Spinal cord (tissue), 10 donors: Measurements from ENCODE around the gene OR52H1. TPM values are rescaled to one million over a fixed set of nuclear protein-coding genes. Genes with fewer than 3 reads are reported as not detected.

ENCODE experiments used
- DNase-seq, 6 donors: peaks; one replicate each; pipeline versions ENCODE4 v3.0.0 to v3.0.0-alpha.2; 2013 to 2015; ENCODE audit warnings: low spot score in 6 of 6, low read depth in 4 of 6
- H3K27ac ChIP-seq: one replicate; pipeline ENCODE4 v1.5.1; 2013; ENCODE audit warnings: low read depth, low read length, control low read depth
- H3K27me3 ChIP-seq: one replicate; pipeline ENCODE4 v1.6.1; 2013; ENCODE audit warnings: low read length; ENCODE audit not compliant: control insufficient read depth, insufficient read depth
- H3K36me3 ChIP-seq: one replicate; pipeline ENCODE4 v1.6.1; 2013; ENCODE audit warnings: low read length; ENCODE audit not compliant: control insufficient read depth, insufficient read depth
- H3K4me1 ChIP-seq: one replicate; pipeline ENCODE4 v1.6.1; 2013; ENCODE audit warnings: low read length; ENCODE audit not compliant: control insufficient read depth, insufficient read depth
- H3K4me3 ChIP-seq: one replicate; pipeline ENCODE4 v1.5.1; 2013; ENCODE audit warnings: low read depth, low read length, control low read depth
- H3K9me3 ChIP-seq: one replicate; pipeline ENCODE4 v1.6.1; 2013; ENCODE audit warnings: low read length; ENCODE audit not compliant: control insufficient read depth, insufficient read depth
- WGBS: methylation state at CpG from one replicate; pipeline ENCODE4 v1.1.5; 2013; ENCODE audit warnings: missing lambda C conversion rate; ENCODE audit not compliant: insufficient coverage; 5-methylcytosine and 5-hydroxymethylcytosine counted together
- polyA plus RNA-seq, 2 donors: library from polyadenylated mRNA; unstranded; fragments of 120-200 nt; gene quantifications; one replicate each; pipeline ENCODE4 v1.2.1, GENCODE V29; 2013; ENCODE audit not compliant: insufficient read length in 2 of 2
- total RNA-seq, 2 donors: library from RNA; depleted of rRNA in 1 of 2; stranded (reverse); fragments of 120-200 nt in 1 of 2; fragments of >200 nt in 1 of 2; gene quantifications; one replicate each; pipeline versions ENCODE4 v1.2.3 to v1.2.4, GENCODE V29; 2013 to 2014
- donor health status: healthy.

Gene OR52H1
- total and polyA plus RNA-seq, 4 donors, result 0.40 to 0.55 TPM; not detected in 2

DNA sequence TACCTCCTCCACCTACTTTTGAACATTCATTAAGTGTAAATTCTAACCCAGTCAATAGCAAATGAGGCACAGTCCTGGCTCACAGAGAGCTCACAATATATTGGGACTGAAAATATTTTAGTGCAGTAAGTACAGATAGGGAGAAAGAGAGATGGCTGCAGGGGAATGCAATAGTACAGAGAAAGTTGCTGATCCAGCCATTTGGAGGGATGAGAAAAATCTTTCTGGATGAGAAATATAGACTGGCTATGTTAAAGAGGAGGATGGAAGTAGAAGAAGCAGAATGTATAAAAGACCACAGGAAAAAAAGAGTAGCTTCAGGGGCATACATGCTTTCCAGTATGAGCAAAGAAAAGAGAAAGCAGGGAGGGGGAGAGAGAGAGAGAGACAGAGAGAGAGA is 28.8 kb upstream of the OR52H1 start:
- Histone ChIP-seq H3K9me3 (no peaks in the 10 kb centered on the region), H3K27ac (no peak overlapping the region), H3K36me3 (no peaks in the 10 kb centered on the region), H3K27me3 (no peaks in the 10 kb centered on the region), H3K4me3 (no peak overlapping the region), H3K4me1 (no peaks in the 10 kb centered on the region)
- DNase-seq, result no peak

- Histone ChIP-seq H3K4me3 (no peak overlapping the region), H3K9me3 (no peaks in the 10 kb centered on the region), H3K4me1 (no peaks in the 10 kb centered on the region), H3K27me3 (no peaks in the 10 kb centered on the region), H3K27ac (no peak overlapping the region), H3K36me3 (no peaks in the 10 kb centered on the region)
- WGBS, result 90% methylated on average over 3 of the region's 4 CpGs
- DNase-seq, result no peak
These were observed 26.8 kb upstream of the OR52H1 start for GRCh38 chr11:5575152-5575551.

GRCh38 chr11:5574654-5575053 is 26.3 kb upstream of the OR52H1 start:
- Histone ChIP-seq H3K9me3 (no peaks in the 10 kb centered on the region), H3K4me1 (no peaks in the 10 kb centered on the region), H3K27ac (no peak overlapping the region), H3K36me3 (no peaks in the 10 kb centered on the region), H3K27me3 (no peaks in the 10 kb centered on the region), H3K4me3 (no peak overlapping the region)
- 100% methylated on average over 1 of the region's 2 CpGs for WGBS
- no peak for DNase-seq

- Histone ChIP-seq H3K36me3 (no peaks in the 10 kb centered on the region), H3K27ac (no peak overlapping the region), H3K9me3 (no peaks in the 10 kb centered on the region), H3K27me3 (no peaks in the 10 kb centered on the region), H3K4me3 (no peak overlapping the region), H3K4me1 (no peaks in the 10 kb centered on the region)
- no CpG with 5 or more reads among the region's 1 CpG for WGBS
- no peak for DNase-seq
These were observed 16.1 kb upstream of the OR52H1 start for GRCh38 chr11:5564259-5565019.

DNA sequence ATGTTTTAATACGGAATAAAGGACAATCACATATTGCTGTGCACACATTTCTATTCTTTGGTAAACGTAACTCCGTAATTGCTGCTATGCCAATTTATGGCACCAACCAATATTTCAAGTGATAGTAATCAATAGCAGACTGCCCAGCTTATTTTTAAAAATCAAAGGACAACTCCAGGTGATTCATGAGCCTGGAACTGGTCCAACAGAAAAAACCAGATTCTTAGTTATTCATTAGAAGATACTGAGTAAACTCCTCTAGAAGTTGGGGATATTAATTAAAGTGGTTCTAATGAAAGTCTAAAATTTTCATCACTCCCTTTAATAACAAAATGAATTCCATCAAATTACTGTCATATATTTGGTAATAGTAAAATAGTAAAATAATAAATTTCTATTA is 9.4 kb upstream of the OR52H1 start:
- H3K27me3 ChIP-seq, result no peaks in the 10 kb centered on the region
- WGBS, result 50% methylated on average over 2 of the region's 3 CpGs
- H3K4me3 ChIP-seq, result no peak overlapping the region
- H3K36me3 ChIP-seq, result no peaks in the 10 kb centered on the region
- no peak overlapping the region for H3K27ac ChIP-seq
- H3K9me3 ChIP-seq, result no peaks in the 10 kb centered on the region
- no peaks in the 10 kb centered on the region for H3K4me1 ChIP-seq
- DNase-seq, result no peak

- no peak overlapping the region for H3K4me3 ChIP-seq
- WGBS, result 55% methylated on average over 3 of the region's 3 CpGs
- H3K36me3 ChIP-seq, result no peaks in the 10 kb centered on the region
- no peak overlapping the region for H3K27ac ChIP-seq
- no peaks in the 10 kb centered on the region for H3K9me3 ChIP-seq
- H3K4me1 ChIP-seq, result no peaks in the 10 kb centered on the region
- H3K27me3 ChIP-seq, result no peaks in the 10 kb centered on the region
- DNase-seq, result no peak
These were observed 8.4 kb upstream of the OR52H1 start for GRCh38 chr11:5556596-5557188.

- Histone ChIP-seq H3K4me3 (no peak overlapping the region), H3K9me3 (no peaks in the 10 kb centered on the region), H3K36me3 (no peaks in the 10 kb centered on the region), H3K27me3 (no peaks in the 10 kb centered on the region), H3K27ac (no peak overlapping the region), H3K4me1 (no peaks in the 10 kb centered on the region)
- peak in 1 of 6 donors; percentile 48 for DNase-seq
These were observed 5.0 kb upstream of the OR52H1 start for GRCh38 chr11:5553343-5553742.

DNA sequence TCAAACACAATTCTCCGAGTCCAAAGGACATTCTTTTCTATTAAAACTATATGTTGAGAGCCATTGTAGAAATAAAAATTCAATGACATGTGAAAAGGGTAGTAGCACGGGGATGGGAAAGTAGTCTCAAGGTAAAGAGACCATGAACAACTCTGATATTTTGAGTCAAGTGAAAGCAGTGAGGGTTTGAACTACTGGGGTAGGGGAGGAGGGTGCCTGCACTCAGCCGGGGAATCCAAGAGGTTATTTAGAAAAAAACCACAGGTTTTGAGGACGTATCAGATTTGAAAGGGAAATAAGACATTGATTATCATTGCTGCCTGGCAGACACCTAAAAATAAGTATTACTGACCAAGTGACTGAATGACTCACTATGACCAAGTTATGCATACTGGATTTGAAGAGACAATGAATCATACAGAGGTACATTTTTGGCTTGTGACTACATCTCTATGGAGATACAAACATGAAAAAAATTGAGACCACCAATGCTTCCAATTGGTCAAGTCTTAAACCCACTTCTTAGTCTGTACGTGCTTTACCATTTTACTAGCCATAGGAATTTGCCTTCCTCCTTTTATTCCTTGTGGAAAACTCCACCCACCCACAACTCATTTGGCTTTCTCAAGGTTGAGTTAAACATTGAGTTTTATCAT is 2.2 kb upstream of the OR52H1 start:
- Histone ChIP-seq H3K36me3 (no peaks in the 10 kb centered on the region), H3K27me3 (no peaks in the 10 kb centered on the region), H3K4me3 (no peak overlapping the region), H3K9me3 (no peaks in the 10 kb centered on the region), H3K4me1 (no peaks in the 10 kb centered on the region), H3K27ac (no peak overlapping the region)
- no peak for DNase-seq
- WGBS, result 64% methylated on average over 3 of the region's 5 CpGs

- no peak overlapping the region for H3K27ac ChIP-seq
- no peak overlapping the region for H3K4me3 ChIP-seq
- H3K36me3 ChIP-seq, result no peaks in the 10 kb centered on the region
- no peaks in the 10 kb centered on the region for H3K4me1 ChIP-seq
- no peak for DNase-seq
- WGBS, result 83% methylated on average over 1 of the region's 1 CpG
- H3K27me3 ChIP-seq, result no peaks in the 10 kb centered on the region
- no peaks in the 10 kb centered on the region for H3K9me3 ChIP-seq
These were observed 358 bp downstream of the OR52H1 start for GRCh38 chr11:5547982-5548381.

- Histone ChIP-seq H3K27ac (no peak overlapping the region), H3K27me3 (no peaks in the 10 kb centered on the region), H3K4me1 (no peaks in the 10 kb centered on the region), H3K36me3 (no peaks in the 10 kb centered on the region), H3K9me3 (no peaks in the 10 kb centered on the region), H3K4me3 (no peak overlapping the region)
- 83% methylated on average over 1 of the region's 3 CpGs for WGBS
- DNase-seq, result peak in 1 of 6 donors; percentile 4
These were observed 1.9 kb downstream of the OR52H1 start for GRCh38 chr11:5546457-5546856.
